HG03097 (cell line): ENCODE data around the gene OPTC.
"Not testable (repeated sequence)": the region's sequence is repeated elsewhere in the genome, so short reads cannot be mapped to it uniquely, and the experiment has no call there.

Source experiments
- ATAC-seq: cut with Tn5 transposase; IDR thresholded peaks from one replicate; pipeline ENCODE4 v1.9.1; 2021; ENCODE audit not compliant: unreplicated experiment, low FRiP score

OPTC gene

GRCh38 chr1:203465146-203465798, 28.7 kb upstream of the OPTC start:
- no peak for ATAC-seq

GRCh38 chr1:203465948-203466347, 28.0 kb upstream of the OPTC start:
- ATAC-seq, result no peak

GRCh38 chr1:203466906-203467549, 26.9 kb upstream of the OPTC start:
- ATAC-seq, result not testable (repeated sequence)

- no peak for ATAC-seq
Measured at GRCh38 chr1:203467550-203467921, 26.4 kb upstream of the OPTC start.

- ATAC-seq, result no peak
Measured at GRCh38 chr1:203468326-203468725, 25.6 kb upstream of the OPTC start.

GRCh38 chr1:203470240-203470639, 23.7 kb upstream of the OPTC start:
- no peak for ATAC-seq

- no peak for ATAC-seq
Measured at GRCh38 chr1:203471841-203472240, 22.1 kb upstream of the OPTC start.

- ATAC-seq, result no peak
Measured at GRCh38 chr1:203473281-203473680, 20.7 kb upstream of the OPTC start.

GRCh38 chr1:203473781-203474305, 20.1 kb upstream of the OPTC start:
- ATAC-seq, result no peak

GRCh38 chr1:203475012-203475981, 18.7 kb upstream of the OPTC start, which contains the start of gene PRELP:
Gene PRELP, plus strand, starts transcription at chr1:203475806. Its CDS starts 7,379 bp downstream, at chr1:203483185.
- no peak for ATAC-seq

- no peak for ATAC-seq
Measured at GRCh38 chr1:203476216-203476814, 17.6 kb upstream of the OPTC start.

- ATAC-seq, result no peak
Measured at GRCh38 chr1:203477748-203478147, 16.2 kb upstream of the OPTC start.

- no peak for ATAC-seq
Measured at GRCh38 chr1:203478231-203478630, 15.7 kb upstream of the OPTC start.

GRCh38 chr1:203478986-203479385, 15.0 kb upstream of the OPTC start:
- ATAC-seq, result no peak

GRCh38 chr1:203479646-203480045, 14.3 kb upstream of the OPTC start:
- no peak for ATAC-seq

GRCh38 chr1:203480084-203480483, 13.9 kb upstream of the OPTC start:
- ATAC-seq, result no peak

GRCh38 chr1:203480525-203481084, 13.3 kb upstream of the OPTC start:
- no peak for ATAC-seq

- ATAC-seq, result no peak
Measured at GRCh38 chr1:203481196-203481595, 12.8 kb upstream of the OPTC start.

- no peak for ATAC-seq
Measured at GRCh38 chr1:203486618-203487370, 7.2 kb upstream of the OPTC start.

GRCh38 chr1:203488539-203488938, 5.4 kb upstream of the OPTC start:
- ATAC-seq, result no peak
